OCI-LY1 (cell line): ENCODE measurements around the gene COL11A1.
"Not testable (repeated sequence)": the region's sequence is repeated elsewhere in the genome, so short reads cannot be mapped to it uniquely, and the experiment has no call there.

Experiments used
- H2AFZ ChIP-seq: fragments of 200-600 bp; sonication (generic), shearing (Covaris generic); 2 replicates; pipeline ENCODE4 v1.6.0; 2014; ENCODE audit warnings: antibody characterized with exemption, mild to moderate bottlenecking, low read length
- H3F3A ChIP-seq: fragments of 200-600 bp; sonication (generic), shearing (Covaris generic); 2 replicates; pipeline ENCODE4 v1.6.0; 2014; ENCODE audit warnings: mild to moderate bottlenecking, antibody characterized with exemption, low read length, moderate library complexity; ENCODE audit not compliant: insufficient read depth
- H3K27ac ChIP-seq: fragments of 200-600 bp; sonication (generic); 2 replicates; pipeline ENCODE4 v1.5.1; 2014; ENCODE audit warnings: low read length, mixed run types, mild to moderate bottlenecking, low read depth; ENCODE audit not compliant: poor library complexity, severe bottlenecking
- H3K27me3 ChIP-seq: fragments of 200-600 bp; sonication (generic); 2 replicates; pipeline ENCODE4 v1.6.0; 2014; ENCODE audit warnings: antibody characterized with exemption, mild to moderate bottlenecking, low read length, moderate library complexity; ENCODE audit not compliant: insufficient read depth
- H3K36me3 ChIP-seq: fragments of 200-600 bp; sonication (generic); 2 replicates; pipeline ENCODE4 v1.6.1; 2014; ENCODE audit warnings: mild to moderate bottlenecking, antibody characterized with exemption, low read length, moderate library complexity, mixed read lengths; ENCODE audit not compliant: insufficient read depth
- H3K4me1 ChIP-seq: fragments of 200-600 bp; sonication (generic); 2 replicates; pipeline ENCODE4 v1.5.1; 2014; ENCODE audit warnings: mild to moderate bottlenecking, low read length, moderate library complexity; ENCODE audit not compliant: insufficient read depth, severe bottlenecking
- H3K4me2 ChIP-seq: fragments of 200-600 bp; sonication (generic), shearing (Covaris generic); 2 replicates; pipeline ENCODE4 v1.6.1; 2014; ENCODE audit warnings: low read length
- H3K4me3 ChIP-seq: fragments of 200-600 bp; sonication (generic); 2 replicates; pipeline ENCODE4 v1.5.1; 2014; ENCODE audit warnings: low read length, low read depth, mild to moderate bottlenecking, mixed read lengths; ENCODE audit not compliant: poor library complexity, severe bottlenecking
- H3K79me2 ChIP-seq: fragments of 200-600 bp; shearing (Covaris generic); 2 replicates; pipeline ENCODE4 v1.6.1; 2016; ENCODE audit warnings: mixed run types, low read length, mixed read lengths; ENCODE audit not compliant: insufficient read depth
- H3K9ac ChIP-seq: fragments of 200-600 bp; sonication (generic), shearing (Covaris generic); 2 replicates; pipeline ENCODE4 v1.6.1; 2014; ENCODE audit warnings: mild to moderate bottlenecking, low read length, mixed read lengths
- H3K9me2 ChIP-seq: fragments of 200-600 bp; sonication (generic), shearing (Covaris generic); 2 replicates; pipeline ENCODE4 v1.6.1; 2014; ENCODE audit warnings: low read depth, mild to moderate bottlenecking, low read length, mixed read lengths
- H3K9me3 ChIP-seq: fragments of 200-600 bp; shearing (Covaris generic); 2 replicates; pipeline ENCODE4 v1.6.1; 2014; ENCODE audit warnings: low read length, mixed read lengths
- H4K20me1 ChIP-seq: fragments of 200-600 bp; sonication (generic), shearing (Covaris generic); 2 replicates; pipeline ENCODE4 v1.6.0; 2016; ENCODE audit warnings: mild to moderate bottlenecking, low read length; ENCODE audit not compliant: insufficient read depth
- EZH2 ChIP-seq: fragments of 200-600 bp; sonication (generic), shearing (Covaris generic); IDR thresholded peaks from 2 replicates; pipeline ENCODE4 v1.8.0; 2017; ENCODE audit warnings: borderline replicate concordance, mixed run types, mild to moderate bottlenecking, antibody characterized with exemption, low read length, moderate library complexity, mixed read lengths
- TF ChIP-seq, protein P1 (sequence below): fragments of 200-600 bp; sonication (generic), shearing (Covaris generic); IDR thresholded peaks from 2 replicates; pipeline ENCODE4 v1.5.1; 2017; ENCODE audit warnings: mild to moderate bottlenecking, antibody characterized with exemption, low read length, moderate library complexity, mixed read lengths

The COL11A1 gene

DNA sequence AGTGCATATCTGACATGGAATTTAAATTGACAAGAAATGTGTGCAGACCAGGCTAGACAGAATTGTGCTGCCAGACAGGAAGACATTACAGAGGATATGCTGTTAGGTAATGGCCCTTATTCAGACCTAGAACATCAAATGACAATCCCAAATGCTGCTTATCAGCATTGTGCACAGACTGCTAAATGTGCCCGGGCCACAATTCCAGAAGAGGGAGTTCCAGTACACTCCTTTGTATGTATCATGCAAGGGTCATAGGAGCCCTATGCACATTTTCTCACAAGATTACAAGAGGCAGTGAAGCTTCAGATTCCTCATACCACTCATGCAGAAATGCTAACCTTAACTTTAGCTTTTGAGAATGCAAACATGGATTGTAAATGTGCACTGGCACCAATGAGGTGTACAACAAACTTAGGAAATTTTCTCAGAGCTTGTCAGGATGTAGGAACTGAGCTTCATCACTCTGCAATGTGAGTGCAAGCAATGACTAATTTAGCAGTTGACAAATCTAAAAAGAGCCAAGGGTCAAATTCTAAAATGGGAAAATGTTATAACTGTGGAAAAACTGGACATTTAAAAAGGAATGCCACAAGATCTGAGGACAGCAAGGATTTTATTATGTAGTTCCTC, 273.5 kb downstream of the COL11A1 start:
- H3K9me2 ChIP-seq, result no peaks in the 10 kb centered on the region
- no peaks in the 10 kb centered on the region for H3K79me2 ChIP-seq
- H3K9ac ChIP-seq, result no peak overlapping the region
- no peaks in the 10 kb centered on the region for H3F3A ChIP-seq
- H3K27me3 ChIP-seq, result no peaks in the 10 kb centered on the region
- no peak overlapping the region for H3K4me2 ChIP-seq
- no peaks in the 10 kb centered on the region for H3K9me3 ChIP-seq
- no peak overlapping the region for H2AFZ ChIP-seq
- H3K36me3 ChIP-seq, result no peaks in the 10 kb centered on the region
- H3K4me3 ChIP-seq, result no peak overlapping the region
- no peaks in the 10 kb centered on the region for H3K4me1 ChIP-seq
- H4K20me1 ChIP-seq, result no peaks in the 10 kb centered on the region
- TF ChIP-seq EZH2, result no peak
- TF ChIP-seq, protein P1, sequence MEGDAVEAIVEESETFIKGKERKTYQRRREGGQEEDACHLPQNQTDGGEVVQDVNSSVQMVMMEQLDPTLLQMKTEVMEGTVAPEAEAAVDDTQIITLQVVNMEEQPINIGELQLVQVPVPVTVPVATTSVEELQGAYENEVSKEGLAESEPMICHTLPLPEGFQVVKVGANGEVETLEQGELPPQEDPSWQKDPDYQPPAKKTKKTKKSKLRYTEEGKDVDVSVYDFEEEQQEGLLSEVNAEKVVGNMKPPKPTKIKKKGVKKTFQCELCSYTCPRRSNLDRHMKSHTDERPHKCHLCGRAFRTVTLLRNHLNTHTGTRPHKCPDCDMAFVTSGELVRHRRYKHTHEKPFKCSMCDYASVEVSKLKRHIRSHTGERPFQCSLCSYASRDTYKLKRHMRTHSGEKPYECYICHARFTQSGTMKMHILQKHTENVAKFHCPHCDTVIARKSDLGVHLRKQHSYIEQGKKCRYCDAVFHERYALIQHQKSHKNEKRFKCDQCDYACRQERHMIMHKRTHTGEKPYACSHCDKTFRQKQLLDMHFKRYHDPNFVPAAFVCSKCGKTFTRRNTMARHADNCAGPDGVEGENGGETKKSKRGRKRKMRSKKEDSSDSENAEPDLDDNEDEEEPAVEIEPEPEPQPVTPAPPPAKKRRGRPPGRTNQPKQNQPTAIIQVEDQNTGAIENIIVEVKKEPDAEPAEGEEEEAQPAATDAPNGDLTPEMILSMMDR, result no peak
- no peak overlapping the region for H3K27ac ChIP-seq

DNA sequence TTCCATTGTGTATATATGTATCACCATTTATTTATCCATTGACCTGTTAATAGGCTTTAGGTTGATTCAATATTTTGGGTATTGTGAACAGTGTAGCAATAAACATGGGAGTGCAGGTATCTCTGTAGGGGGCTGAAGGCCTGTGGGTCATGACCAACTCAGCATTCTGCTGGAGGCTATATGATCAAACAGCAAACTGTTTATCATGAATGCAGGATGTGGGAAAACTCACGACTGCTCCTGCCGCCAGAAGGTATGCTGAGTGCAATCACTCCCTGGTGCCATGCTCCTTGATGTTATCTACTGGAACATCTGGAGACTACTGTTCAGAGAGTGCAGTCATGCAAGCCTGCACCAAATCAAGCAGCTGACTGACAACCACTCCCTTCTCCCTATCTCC, 275.2 kb downstream of the COL11A1 start:
- Histone ChIP-seq H2AFZ (no peak overlapping the region), H3K4me3 (no peak overlapping the region), H3K9me3 (no peaks in the 10 kb centered on the region)

GRCh38 chr1:102826706-102827105, 281.6 kb downstream of the COL11A1 start:
- H3K4me3 ChIP-seq, H3K4me1 ChIP-seq, H3K36me3 ChIP-seq, H3K79me2 ChIP-seq, H3K27ac ChIP-seq, H3K4me2 ChIP-seq, H3K9ac ChIP-seq, H2AFZ ChIP-seq, H3F3A ChIP-seq, H3K9me2 ChIP-seq, H4K20me1 ChIP-seq, H3K27me3 ChIP-seq, H3K9me3 ChIP-seq: not testable (repeated sequence)

More for the DNA sequence above, 275.2 kb downstream of the COL11A1 start:
- H3K4me2 ChIP-seq, result no peak overlapping the region
- TF ChIP-seq, protein P1, result no peak
- no peak for TF ChIP-seq EZH2
- no peaks in the 10 kb centered on the region for H3K36me3 ChIP-seq
- H3F3A ChIP-seq, result no peaks in the 10 kb centered on the region
- no peaks in the 10 kb centered on the region for H3K9me2 ChIP-seq
- no peaks in the 10 kb centered on the region for H3K27me3 ChIP-seq
- no peaks in the 10 kb centered on the region for H3K4me1 ChIP-seq
- H4K20me1 ChIP-seq, result no peaks in the 10 kb centered on the region
- no peaks in the 10 kb centered on the region for H3K79me2 ChIP-seq
- no peak overlapping the region for H3K9ac ChIP-seq
- no peak overlapping the region for H3K27ac ChIP-seq
